HL-60 (cell line): ENCODE data around the gene ZNF678.
"Not testable (repeated sequence)": the region's sequence is repeated elsewhere in the genome, so short reads cannot be mapped to it uniquely, and the experiment has no call there.

ENCODE experiments used
- DNase-seq, 2 experiments: peaks; one replicate each; pipeline ENCODE4 v3.0.0-alpha.2; 2010 to 2020; ENCODE audit warnings: low read depth in 1 of 2, low spot score in 1 of 2
- H3K27ac ChIP-seq: fragments of 250-450 bp; sonication (Bioruptor Pico); replicated peaks from 2 replicates; pipeline ENCODE4 v1.5.1; 2020; ENCODE audit warnings: mild to moderate bottlenecking, moderate library complexity
- H3K27me3 ChIP-seq: fragments of 250-450 bp; sonication (Bioruptor Pico); 2 replicates; pipeline ENCODE4 v1.5.1; 2021; ENCODE audit warnings: mild to moderate bottlenecking, moderate library complexity; ENCODE audit not compliant: insufficient read depth, poor library complexity, severe bottlenecking
- H3K4me3 ChIP-seq: replicated peaks from 2 replicates; pipeline ENCODE4 v1.5.1; 2011; ENCODE audit warnings: mild to moderate bottlenecking, control low read depth, low read length; ENCODE audit not compliant: insufficient read depth
- CTCF ChIP-seq: IDR thresholded peaks from one replicate; pipeline ENCODE4 v1.5.1; 2011; ENCODE audit warnings: low read length, control low read depth, inconsistent platforms; ENCODE audit not compliant: insufficient read depth
- GABPA ChIP-seq: IDR thresholded peaks from 2 replicates; pipeline ENCODE4 v1.6.1; 2012; ENCODE audit warnings: low read depth
- POLR2AphosphoS5 ChIP-seq: IDR thresholded peaks from 2 replicates; pipeline ENCODE4 v1.6.1; 2012; ENCODE audit warnings: low read depth
- REST ChIP-seq: IDR thresholded peaks from 2 replicates; pipeline ENCODE4 v1.6.1; 2012; ENCODE audit warnings: low read depth; ENCODE audit not compliant: insufficient replicate concordance
- SPI1 ChIP-seq: IDR thresholded peaks from 2 replicates; pipeline ENCODE4 v1.6.1; 2012; ENCODE audit warnings: low read depth, mild to moderate bottlenecking, borderline replicate concordance

Gene ZNF678

DNA sequence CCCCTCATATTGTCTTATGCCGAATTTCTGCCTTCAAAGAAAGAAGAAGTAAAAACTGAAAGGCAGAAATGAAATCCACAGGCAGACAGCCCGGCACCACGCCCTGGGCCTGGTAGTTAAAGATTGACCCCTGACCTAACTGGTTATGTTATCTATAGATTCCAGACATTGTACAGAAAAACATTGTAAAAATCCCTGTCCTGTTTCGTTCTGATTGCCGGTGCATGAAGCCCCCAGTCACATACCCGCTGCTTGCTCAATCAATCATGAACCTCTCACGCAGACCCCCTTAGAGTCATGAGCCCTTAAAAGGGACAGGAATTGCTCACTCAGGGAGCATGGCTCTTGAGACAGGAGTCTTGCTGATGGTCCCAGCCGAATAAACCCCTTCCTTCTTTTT lies 122.5 kb downstream of the ZNF678 start:
- DNase-seq = no peak
- Histone ChIP-seq H3K4me3 (no peak overlapping the region), H3K27ac (no peak overlapping the region), H3K27me3 (no peaks in the 10 kb centered on the region)
- TF ChIP-seq SPI1 (no peak), GABPA (no peak), REST (no peak)

DNA sequence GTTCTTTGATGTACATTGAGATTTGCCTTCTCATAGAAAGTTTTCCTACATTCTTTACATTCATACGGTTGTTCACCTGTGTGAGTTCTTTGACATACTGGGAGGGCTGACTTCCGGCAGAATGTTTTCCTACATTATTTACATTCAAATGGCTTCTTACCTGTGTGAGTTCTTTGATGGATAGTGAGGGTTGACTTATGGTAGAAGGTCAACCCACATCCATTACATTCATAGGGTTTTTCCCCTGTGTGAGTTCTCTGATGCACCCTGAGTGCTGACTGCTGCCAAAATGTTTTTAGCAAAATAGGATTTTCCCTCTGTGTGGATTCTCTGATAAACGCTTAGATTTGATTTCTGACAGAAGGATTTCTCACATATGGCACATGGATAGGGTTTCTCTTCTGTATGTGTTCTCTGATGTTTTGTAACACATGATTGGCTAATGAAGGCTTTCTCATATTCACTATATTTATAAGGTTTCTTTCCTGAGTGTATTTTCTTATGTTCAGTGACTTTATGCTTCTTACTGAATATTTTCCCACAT lies 134.0 kb downstream of the ZNF678 start:
- Histone ChIP-seq H3K27ac (no peak overlapping the region), H3K27me3 (no peaks in the 10 kb centered on the region), H3K4me3 (no peak overlapping the region)
- no peak for DNase-seq
- no peak for TF ChIP-seq CTCF

DNA sequence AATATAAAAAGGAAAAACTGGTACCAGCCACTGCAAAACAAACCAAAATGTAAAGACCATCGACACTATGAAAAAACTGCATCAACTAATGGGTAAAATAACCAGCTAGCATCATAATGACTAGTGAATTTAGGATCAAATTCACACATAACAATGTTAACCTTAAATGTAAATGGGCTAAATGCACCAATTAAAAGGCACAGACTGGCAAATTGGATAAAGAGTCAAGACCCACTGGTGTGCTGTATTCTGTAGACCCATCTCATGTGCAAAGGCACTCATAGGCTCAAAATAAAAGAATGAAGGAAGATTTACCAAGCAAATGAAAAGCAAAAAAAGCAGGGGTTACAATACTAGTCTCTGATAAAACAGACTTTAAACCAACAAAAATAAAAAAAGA lies 138.3 kb downstream of the ZNF678 start:
- not testable (repeated sequence) for DNase-seq, H3K4me3 ChIP-seq, H3K27ac ChIP-seq, H3K27me3 ChIP-seq

DNA sequence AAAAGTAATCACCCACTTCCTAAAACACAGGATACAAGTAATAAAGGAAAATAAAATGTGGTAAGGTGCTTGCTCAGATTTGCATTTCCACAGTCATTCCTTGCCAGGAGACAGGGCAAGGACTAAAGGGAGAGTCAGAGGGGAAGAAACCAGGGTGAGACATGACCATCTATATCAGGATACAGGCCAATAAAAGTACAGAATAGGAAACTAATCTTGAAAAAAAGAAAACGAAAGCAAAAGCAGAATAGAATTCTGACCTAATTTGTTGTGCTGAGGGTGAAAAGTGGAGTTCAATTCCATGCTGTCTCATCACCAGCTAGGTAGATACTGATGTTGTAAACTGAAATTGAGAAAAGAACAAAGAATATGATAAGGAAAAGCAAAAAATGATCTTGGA lies 144.5 kb downstream of the ZNF678 start:
- H3K27ac ChIP-seq = no peak overlapping the region
- no peak for TF ChIP-seq CTCF
- DNase-seq = no peak
- H3K4me3 ChIP-seq = no peak overlapping the region
- H3K27me3 ChIP-seq = no peaks in the 10 kb centered on the region

DNA sequence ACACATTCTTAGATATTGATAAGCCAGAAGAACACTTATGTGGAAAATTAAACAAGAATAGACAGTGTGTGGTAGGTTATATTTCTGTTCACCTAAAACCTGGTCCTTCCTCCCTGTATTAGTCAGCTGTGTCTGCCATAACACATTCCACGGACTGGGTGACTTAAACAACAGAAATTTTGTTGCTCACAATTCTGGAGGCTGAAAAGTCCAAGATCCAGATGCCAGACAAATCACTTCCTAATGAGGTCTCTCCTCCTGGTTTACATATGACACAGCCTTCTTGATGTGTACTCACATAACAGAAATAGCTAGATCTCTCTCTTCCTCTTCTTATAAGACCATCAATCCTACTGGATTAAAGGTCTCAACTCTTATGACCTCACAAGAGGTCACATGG lies 146.1 kb downstream of the ZNF678 start:
- no peak overlapping the region for H3K4me3 ChIP-seq
- no peak for TF ChIP-seq CTCF
- no peak for TF ChIP-seq SPI1
- no peak for TF ChIP-seq POLR2AphosphoS5
- TF ChIP-seq REST = no peak
- H3K27me3 ChIP-seq = no peaks in the 10 kb centered on the region
- H3K27ac ChIP-seq = no peak overlapping the region
- DNase-seq = no peak

DNA sequence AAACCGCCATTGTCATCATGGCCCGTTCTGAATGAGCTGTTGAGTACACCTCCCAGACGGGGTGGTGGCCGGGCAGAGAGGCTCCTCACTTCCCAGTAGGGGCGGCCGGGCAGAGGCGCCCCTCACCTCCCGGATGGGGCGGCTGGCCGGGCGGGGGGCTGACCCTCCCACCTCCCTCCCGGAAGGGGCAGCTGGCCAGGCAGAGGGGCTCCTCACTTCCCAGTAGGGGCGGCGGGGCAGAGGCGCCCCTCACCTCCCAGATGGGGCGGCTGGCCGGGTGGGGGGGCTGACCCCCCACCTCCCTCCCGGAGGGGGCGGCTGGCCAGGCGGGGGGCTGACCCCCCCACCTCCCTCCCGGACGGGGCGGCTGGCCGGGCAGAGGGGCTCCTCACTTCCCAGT lies 147.1 kb downstream of the ZNF678 start:
- H3K4me3 ChIP-seq, H3K27me3 ChIP-seq, H3K27ac ChIP-seq, DNase-seq: not testable (repeated sequence)
